Type B pancreatic cell (in vitro differentiated cells): ENCODE measurements around the gene GJC1. TPM values are rescaled to one million over a fixed set of nuclear protein-coding genes. Genes with fewer than 3 reads are reported as not detected.

ENCODE experiments used
- DNase-seq: peaks from one replicate; pipeline ENCODE4 v3.0.0; 2021; ENCODE audit warnings: mixed read lengths; ENCODE audit not compliant: unreplicated experiment; ENCODE audit errors: extremely low spot score
- H3K27ac Mint-ChIP-seq: 2 replicates; pipeline ENCODE4 v1.8.0; 2021; ENCODE audit warnings: mild to moderate bottlenecking, mixed read lengths
- H3K27me3 Mint-ChIP-seq: 2 replicates; pipeline ENCODE4 v1.8.0; 2021; ENCODE audit warnings: mixed read lengths
- H3K36me3 Mint-ChIP-seq: 2 replicates; pipeline ENCODE4 v1.8.0; 2021; ENCODE audit warnings: mixed read lengths
- H3K4me1 Mint-ChIP-seq: one replicate; pipeline ENCODE4 v1.8.0; 2021; ENCODE audit warnings: mixed read lengths; ENCODE audit not compliant: unreplicated experiment
- H3K4me3 Mint-ChIP-seq: 2 replicates; pipeline ENCODE4 v1.8.0; 2021; ENCODE audit warnings: mild to moderate bottlenecking, mixed read lengths
- H3K9me3 Mint-ChIP-seq: 2 replicates; pipeline ENCODE4 v1.8.0; 2021; ENCODE audit warnings: mixed read lengths
- CTCF ChIP-seq: fragments of 200-600 bp; sonication (generic); conservative IDR thresholded peaks from 2 replicates; pipeline ENCODE4 v1.5.0; 2021; ENCODE audit warnings: antibody characterized with exemption, mild to moderate bottlenecking
- total RNA-seq: library from RNA; stranded (reverse); gene quantifications from 2 replicates; pipeline ENCODE4 v1.2.1, GENCODE V29; 2021; ENCODE audit warnings: low replicate concordance

GJC1 gene
- total RNA-seq, 1 donor from 2014 or later = 62.6 TPM

GRCh38 chr17:44779211-44780025, 50.7 kb downstream of the GJC1 start:
- Mint-ChIP-seq H3K4me3 (peak overlapping the region; percentile 78), H3K27me3 (peaks cover 4% of the 10 kb centered on the region), H3K4me1 (peaks cover 8% of the 10 kb centered on the region), H3K36me3 (no peaks in the 10 kb centered on the region), H3K9me3 (no peaks in the 10 kb centered on the region), H3K27ac (no peak overlapping the region)
- peak; percentile 92 for TF ChIP-seq CTCF
- DNase-seq = no peak

- no peak for TF ChIP-seq CTCF
- DNase-seq = no peak
- H3K4me1 Mint-ChIP-seq = peaks cover 8% of the 10 kb centered on the region
- no peaks in the 10 kb centered on the region for H3K9me3 Mint-ChIP-seq
- peaks cover 4% of the 10 kb centered on the region for H3K27me3 Mint-ChIP-seq
- H3K36me3 Mint-ChIP-seq = no peaks in the 10 kb centered on the region
- H3K4me3 Mint-ChIP-seq = peak overlapping the region; percentile 78
- no peak overlapping the region for H3K27ac Mint-ChIP-seq
These were observed 51.4 kb downstream of the GJC1 start for GRCh38 chr17:44778656-44779210.

GRCh38 chr17:44777394-44778348, 52.4 kb downstream of the GJC1 start:
- peak overlapping the region; percentile 31 for H3K4me3 Mint-ChIP-seq
- peaks cover 4% of the 10 kb centered on the region for H3K27me3 Mint-ChIP-seq
- H3K9me3 Mint-ChIP-seq = no peaks in the 10 kb centered on the region
- H3K4me1 Mint-ChIP-seq = peaks cover 8% of the 10 kb centered on the region
- H3K27ac Mint-ChIP-seq = no peak overlapping the region
- TF ChIP-seq CTCF = no peak
- DNase-seq = no peak
- H3K36me3 Mint-ChIP-seq = no peaks in the 10 kb centered on the region

GRCh38 chr17:44776628-44777393, 53.3 kb downstream of the GJC1 start:
- Mint-ChIP-seq H3K27ac (no peak overlapping the region), H3K4me3 (peak overlapping the region; percentile 93), H3K27me3 (peaks cover 4% of the 10 kb centered on the region), H3K9me3 (no peaks in the 10 kb centered on the region), H3K4me1 (peaks cover 2% of the 10 kb centered on the region), H3K36me3 (no peaks in the 10 kb centered on the region)
- no peak for TF ChIP-seq CTCF
- DNase-seq = no peak
